Measurements from ENCODE around the gene HS3ST5. TPM values are rescaled to one million over a fixed set of nuclear protein-coding genes. Genes with fewer than 3 reads are reported as not detected.

HS3ST5 gene
- total RNA-seq, 1 donor from 2014 or later = 0.12 TPM

GRCh38 chr6:114179411-114179810 lies 163.4 kb downstream of the HS3ST5 start:
- H3K9me3 ChIP-seq = no peaks in the 10 kb centered on the region
- no peak for TF ChIP-seq CTCF (IDR thresholded peaks at IDR 0.05)
- DNase-seq (no peak), ATAC-seq (no peak)
- H3K27me3 ChIP-seq (ENCODE audit: low read depth) = no peaks in the 10 kb centered on the region
- H3K36me3 ChIP-seq = no peaks in the 10 kb centered on the region
- no peaks in the 10 kb centered on the region for H3K4me1 ChIP-seq
- intact Hi-C loops (cut with DNase I) = no loop called here
- no peak overlapping the region for H3K4me3 ChIP-seq
- no peak overlapping the region for H3K27ac ChIP-seq

- no peak overlapping the region for H3K4me3 ChIP-seq
- no peaks in the 10 kb centered on the region for H3K27me3 ChIP-seq (ENCODE audit: low read depth)
- H3K9me3 ChIP-seq = no peaks in the 10 kb centered on the region
- H3K4me1 ChIP-seq = no peaks in the 10 kb centered on the region
- intact Hi-C loops (cut with DNase I) = no loop called here
- DNase-seq = no peak
- H3K27ac ChIP-seq = no peak overlapping the region
- no peak for TF ChIP-seq CTCF (IDR thresholded peaks at IDR 0.05)
- H3K36me3 ChIP-seq = no peaks in the 10 kb centered on the region
- ATAC-seq = peak in 1 of 2 donors; percentile 36
Measured at GRCh38 chr6:114176726-114177125, 166.1 kb downstream of the HS3ST5 start.

GRCh38 chr6:114172576-114173260 lies 170.1 kb downstream of the HS3ST5 start:
- no peak overlapping the region for H3K27ac ChIP-seq
- TF ChIP-seq CTCF (IDR thresholded peaks at IDR 0.05) = no peak
- intact Hi-C loops (cut with DNase I) = no loop called here
- H3K27me3 ChIP-seq (ENCODE audit: low read depth) = no peaks in the 10 kb centered on the region
- H3K36me3 ChIP-seq = no peaks in the 10 kb centered on the region
- ATAC-seq (no peak), DNase-seq (no peak)
- H3K9me3 ChIP-seq = no peaks in the 10 kb centered on the region
- H3K4me3 ChIP-seq = no peak overlapping the region
- H3K4me1 ChIP-seq = no peaks in the 10 kb centered on the region

- ATAC-seq (no peak), DNase-seq (no peak)
- intact Hi-C loops (cut with DNase I) = no loop called here
- TF ChIP-seq CTCF (IDR thresholded peaks at IDR 0.05) = no peak
- H3K27me3 ChIP-seq (ENCODE audit: low read depth) = no peaks in the 10 kb centered on the region
- no peaks in the 10 kb centered on the region for H3K36me3 ChIP-seq
- no peaks in the 10 kb centered on the region for H3K9me3 ChIP-seq
- H3K4me3 ChIP-seq = no peak overlapping the region
- H3K4me1 ChIP-seq = no peaks in the 10 kb centered on the region
- H3K27ac ChIP-seq = no peak overlapping the region
Measured at GRCh38 chr6:114171473-114171872, 171.3 kb downstream of the HS3ST5 start.

GRCh38 chr6:114170958-114171387 lies 171.8 kb downstream of the HS3ST5 start:
- intact Hi-C loops (cut with DNase I) = no loop called here
- no peaks in the 10 kb centered on the region for H3K9me3 ChIP-seq
- no peak overlapping the region for H3K27ac ChIP-seq
- H3K27me3 ChIP-seq (ENCODE audit: low read depth) = no peaks in the 10 kb centered on the region
- DNase-seq = no peak
- H3K36me3 ChIP-seq = no peaks in the 10 kb centered on the region
- no peak for ATAC-seq
- no peak overlapping the region for H3K4me3 ChIP-seq
- H3K4me1 ChIP-seq = no peaks in the 10 kb centered on the region
- TF ChIP-seq CTCF (IDR thresholded peaks at IDR 0.05) = no peak
